Measurements from ENCODE around the gene MAP3K15.
"Not testable (repeated sequence)": the region's sequence is repeated elsewhere in the genome, so short reads cannot be mapped to it uniquely, and the experiment has no call there.

Gene MAP3K15

GRCh38 chrX:19517965-19518364 lies 2.7 kb upstream of the MAP3K15 start:
- no peak overlapping the region for H3K9ac ChIP-seq (ENCODE audit: low read length)
- no peak overlapping the region for H3K27ac ChIP-seq (ENCODE audit: low read depth, low read length)
- H3K27me3 ChIP-seq (ENCODE audit: control insufficient read depth, insufficient read depth, low read length), result no peaks in the 10 kb centered on the region
- no peak overlapping the region for H3K4me3 ChIP-seq (ENCODE audit: low read length)
- no peaks in the 10 kb centered on the region for H3K4me1 ChIP-seq (ENCODE audit: control insufficient read depth, insufficient read depth, low read length)
- H3K36me3 ChIP-seq (ENCODE audit: control insufficient read depth, insufficient read depth, low read length), result no peaks in the 10 kb centered on the region

- no peaks in the 10 kb centered on the region for H3K36me3 ChIP-seq (ENCODE audit: control insufficient read depth, insufficient read depth, low read length)
- H3K27ac ChIP-seq (ENCODE audit: low read depth, low read length), result no peak overlapping the region
- no peak overlapping the region for H3K4me3 ChIP-seq (ENCODE audit: low read length)
- H3K27me3 ChIP-seq (ENCODE audit: control insufficient read depth, insufficient read depth, low read length), result no peaks in the 10 kb centered on the region
- no peaks in the 10 kb centered on the region for H3K4me1 ChIP-seq (ENCODE audit: control insufficient read depth, insufficient read depth, low read length)
- no peak overlapping the region for H3K9ac ChIP-seq (ENCODE audit: low read length)
Measured at GRCh38 chrX:19515615-19516105, 352 bp upstream of the MAP3K15 start.

- Histone ChIP-seq H3K4me3 (ENCODE audit: low read length) (no peak overlapping the region), H3K36me3 (ENCODE audit: control insufficient read depth, insufficient read depth, low read length) (no peaks in the 10 kb centered on the region), H3K27ac (ENCODE audit: low read depth, low read length) (no peak overlapping the region), H3K27me3 (ENCODE audit: control insufficient read depth, insufficient read depth, low read length) (no peaks in the 10 kb centered on the region), H3K4me1 (ENCODE audit: control insufficient read depth, insufficient read depth, low read length) (no peaks in the 10 kb centered on the region), H3K9ac (ENCODE audit: low read length) (no peak overlapping the region)
Measured at GRCh38 chrX:19513383-19513782, 1.9 kb downstream of the MAP3K15 start.

- H3K9ac ChIP-seq (ENCODE audit: low read length), result no peak overlapping the region
- no peaks in the 10 kb centered on the region for H3K36me3 ChIP-seq (ENCODE audit: control insufficient read depth, insufficient read depth, low read length)
- no peaks in the 10 kb centered on the region for H3K4me1 ChIP-seq (ENCODE audit: control insufficient read depth, insufficient read depth, low read length)
- no peak overlapping the region for H3K4me3 ChIP-seq (ENCODE audit: low read length)
- no peaks in the 10 kb centered on the region for H3K27me3 ChIP-seq (ENCODE audit: control insufficient read depth, insufficient read depth, low read length)
- no peak overlapping the region for H3K27ac ChIP-seq (ENCODE audit: low read depth, low read length)
Measured at GRCh38 chrX:19512961-19513360, 2.3 kb downstream of the MAP3K15 start.

- H3K4me1 ChIP-seq (ENCODE audit: control insufficient read depth, insufficient read depth, low read length), result no peaks in the 10 kb centered on the region
Measured at GRCh38 chrX:19512359-19512758, 2.9 kb downstream of the MAP3K15 start.

GRCh38 chrX:19511796-19512195 lies 3.5 kb downstream of the MAP3K15 start:
- not testable (repeated sequence) for H3K9ac ChIP-seq (ENCODE audit: low read length); H3K27ac ChIP-seq (ENCODE audit: low read depth, low read length); H3K36me3 ChIP-seq (ENCODE audit: control insufficient read depth, insufficient read depth, low read length); H3K27me3 ChIP-seq (ENCODE audit: control insufficient read depth, insufficient read depth, low read length); H3K4me3 ChIP-seq (ENCODE audit: low read length); H3K4me1 ChIP-seq (ENCODE audit: control insufficient read depth, insufficient read depth, low read length)

More at GRCh38 chrX:19512359-19512758, 2.9 kb downstream of the MAP3K15 start:
- no peaks in the 10 kb centered on the region for H3K36me3 ChIP-seq (ENCODE audit: control insufficient read depth, insufficient read depth, low read length)
- no peak overlapping the region for H3K9ac ChIP-seq (ENCODE audit: low read length)
- no peak overlapping the region for H3K27ac ChIP-seq (ENCODE audit: low read depth, low read length)
- H3K27me3 ChIP-seq (ENCODE audit: control insufficient read depth, insufficient read depth, low read length), result no peaks in the 10 kb centered on the region
- H3K4me3 ChIP-seq (ENCODE audit: low read length), result no peak overlapping the region

GRCh38 chrX:19496711-19497110 lies 18.6 kb downstream of the MAP3K15 start:
- Histone ChIP-seq H3K4me1 (ENCODE audit: control insufficient read depth, insufficient read depth, low read length) (no peaks in the 10 kb centered on the region), H3K9ac (ENCODE audit: low read length) (no peak overlapping the region), H3K27ac (ENCODE audit: low read depth, low read length) (no peak overlapping the region), H3K4me3 (ENCODE audit: low read length) (no peak overlapping the region), H3K36me3 (ENCODE audit: control insufficient read depth, insufficient read depth, low read length) (no peaks in the 10 kb centered on the region), H3K27me3 (ENCODE audit: control insufficient read depth, insufficient read depth, low read length) (no peaks in the 10 kb centered on the region)

- Histone ChIP-seq H3K9ac (ENCODE audit: low read length) (no peak overlapping the region), H3K27ac (ENCODE audit: low read depth, low read length) (no peak overlapping the region), H3K4me3 (ENCODE audit: low read length) (no peak overlapping the region), H3K27me3 (ENCODE audit: control insufficient read depth, insufficient read depth, low read length) (no peaks in the 10 kb centered on the region), H3K4me1 (ENCODE audit: control insufficient read depth, insufficient read depth, low read length) (no peaks in the 10 kb centered on the region), H3K36me3 (ENCODE audit: control insufficient read depth, insufficient read depth, low read length) (no peaks in the 10 kb centered on the region)
Measured at GRCh38 chrX:19487520-19488200, 27.6 kb downstream of the MAP3K15 start.

- no peak overlapping the region for H3K9ac ChIP-seq (ENCODE audit: low read length)
- H3K4me3 ChIP-seq (ENCODE audit: low read length), result no peak overlapping the region
- no peaks in the 10 kb centered on the region for H3K4me1 ChIP-seq (ENCODE audit: control insufficient read depth, insufficient read depth, low read length)
- H3K27me3 ChIP-seq (ENCODE audit: control insufficient read depth, insufficient read depth, low read length), result no peaks in the 10 kb centered on the region
- H3K27ac ChIP-seq (ENCODE audit: low read depth, low read length), result no peak overlapping the region
- H3K36me3 ChIP-seq (ENCODE audit: control insufficient read depth, insufficient read depth, low read length), result no peaks in the 10 kb centered on the region
Measured at GRCh38 chrX:19479458-19479857, 35.9 kb downstream of the MAP3K15 start.

GRCh38 chrX:19468383-19468782 lies 46.9 kb downstream of the MAP3K15 start:
- not testable (repeated sequence) for H3K27ac ChIP-seq (ENCODE audit: low read depth, low read length); H3K4me1 ChIP-seq (ENCODE audit: control insufficient read depth, insufficient read depth, low read length); H3K27me3 ChIP-seq (ENCODE audit: control insufficient read depth, insufficient read depth, low read length); H3K36me3 ChIP-seq (ENCODE audit: control insufficient read depth, insufficient read depth, low read length); H3K4me3 ChIP-seq (ENCODE audit: low read length); H3K9ac ChIP-seq (ENCODE audit: low read length)

GRCh38 chrX:19462879-19463278 lies 52.4 kb downstream of the MAP3K15 start:
- Histone ChIP-seq H3K27me3 (ENCODE audit: control insufficient read depth, insufficient read depth, low read length) (no peaks in the 10 kb centered on the region), H3K4me3 (ENCODE audit: low read length) (no peak overlapping the region), H3K9ac (ENCODE audit: low read length) (no peak overlapping the region), H3K36me3 (ENCODE audit: control insufficient read depth, insufficient read depth, low read length) (no peaks in the 10 kb centered on the region), H3K27ac (ENCODE audit: low read depth, low read length) (no peak overlapping the region), H3K4me1 (ENCODE audit: control insufficient read depth, insufficient read depth, low read length) (no peaks in the 10 kb centered on the region)

GRCh38 chrX:19462231-19462630 lies 53.1 kb downstream of the MAP3K15 start:
- no peaks in the 10 kb centered on the region for H3K4me1 ChIP-seq (ENCODE audit: control insufficient read depth, insufficient read depth, low read length)
- no peaks in the 10 kb centered on the region for H3K36me3 ChIP-seq (ENCODE audit: control insufficient read depth, insufficient read depth, low read length)
- no peak overlapping the region for H3K27ac ChIP-seq (ENCODE audit: low read depth, low read length)
- no peak overlapping the region for H3K4me3 ChIP-seq (ENCODE audit: low read length)
- no peak overlapping the region for H3K9ac ChIP-seq (ENCODE audit: low read length)
- no peaks in the 10 kb centered on the region for H3K27me3 ChIP-seq (ENCODE audit: control insufficient read depth, insufficient read depth, low read length)

- H3K4me3 ChIP-seq (ENCODE audit: low read length), result no peak overlapping the region
- H3K4me1 ChIP-seq (ENCODE audit: control insufficient read depth, insufficient read depth, low read length), result no peaks in the 10 kb centered on the region
- no peak overlapping the region for H3K27ac ChIP-seq (ENCODE audit: low read depth, low read length)
- H3K27me3 ChIP-seq (ENCODE audit: control insufficient read depth, insufficient read depth, low read length), result no peaks in the 10 kb centered on the region
- no peak overlapping the region for H3K9ac ChIP-seq (ENCODE audit: low read length)
- no peaks in the 10 kb centered on the region for H3K36me3 ChIP-seq (ENCODE audit: control insufficient read depth, insufficient read depth, low read length)
Measured at GRCh38 chrX:19457662-19458061, 57.6 kb downstream of the MAP3K15 start.
